Endothelial cell of umbilical vein (primary cell): ENCODE results near the gene PLEKHA5. TPM values are rescaled to one million over a fixed set of nuclear protein-coding genes. Genes with fewer than 3 reads are reported as not detected.

Experiments used
- BruUV-seq: library from RNA; stranded (reverse); fragments of 400-500 nt; replicated peaks from 2 replicates; lab custom pipeline; 2021; lab: Mats Ljungman, UMichigan
- CTCF ChIA-PET: fragments of 300-600, 350-600 bp; sonication (Branson Sonifier 250); formaldehyde crosslinking; loops from one replicate; lab custom pipeline; 2021; ENCODE audit warnings: antibody characterized with exemption, inconsistent platforms; lab: Charles Lee
- POLR2A ChIA-PET: fragments of 300-600, 350-600 bp; sonication (Branson Sonifier 250); formaldehyde crosslinking; loops from one replicate; lab custom pipeline; 2021; ENCODE audit warnings: antibody characterized with exemption, inconsistent platforms; lab: Charles Lee
- DNase-seq: peaks from one replicate; pipeline ENCODE4 v3.0.0-alpha.2; 2011; ENCODE audit warnings: low read depth, low spot score
- FAIRE-seq: peaks from 2 replicates; lab custom pipeline; 2011; peaks lifted over from hg19 to GRCh38; lab: Jason Lieb, UNC
- H2AFZ ChIP-seq: 2 replicates; pipeline ENCODE4 v1.6.0; 2012; ENCODE audit warnings: low read depth, low read length, control low read depth, inconsistent platforms
- H3K27ac ChIP-seq: 2 replicates; pipeline ENCODE4 v1.5.1; 2011; ENCODE audit warnings: low read depth, mild to moderate bottlenecking, control low read depth, low read length, moderate library complexity; ENCODE audit not compliant: insufficient read depth
- H3K27me3 ChIP-seq, 2 experiments: 2 replicates each; pipeline versions ENCODE4 v1.6.0 to v1.6.1; 2011; ENCODE audit warnings: low read length in 2 of 2, mixed read lengths in 1 of 2; ENCODE audit not compliant: control insufficient read depth in 2 of 2, insufficient read depth in 2 of 2
- H3K36me3 ChIP-seq, 2 experiments: 2 replicates in 1 of 2; 3 replicates in 1 of 2; pipeline ENCODE4 v1.5.1; 2011; ENCODE audit warnings: low read length in 2 of 2, mild to moderate bottlenecking in 1 of 2, moderate library complexity in 1 of 2; ENCODE audit not compliant: control insufficient read depth in 2 of 2, insufficient read depth in 2 of 2; ENCODE audit errors: extremely low read depth in 1 of 2
- H3K4me1 ChIP-seq: 3 replicates; pipeline ENCODE4 v1.5.1; 2011; ENCODE audit warnings: mild to moderate bottlenecking, low read length; ENCODE audit not compliant: control insufficient read depth, insufficient read depth; ENCODE audit errors: extremely low read depth
- H3K4me2 ChIP-seq: 2 replicates; pipeline ENCODE4 v1.6.1; 2011; ENCODE audit warnings: low read length, control low read depth, mixed read lengths; ENCODE audit not compliant: insufficient read depth
- H3K4me3 ChIP-seq, 3 experiments: fragments of 200-600 bp in 1 of 3; sonication (generic), shearing (Covaris generic) in 1 of 3; replicated peaks in 1 of 3; 2 replicates each; pipeline ENCODE4 v1.5.1; 2011 to 2016; ENCODE audit warnings: control low read depth in 3 of 3, low read length in 3 of 3, mild to moderate bottlenecking in 2 of 3, inconsistent platforms in 1 of 3, low read depth in 1 of 3, moderate library complexity in 1 of 3; ENCODE audit not compliant: insufficient read depth in 1 of 3
- H3K79me2 ChIP-seq: 2 replicates; pipeline ENCODE4 v1.6.0; 2012; ENCODE audit warnings: low read length, inconsistent platforms; ENCODE audit not compliant: control insufficient read depth, insufficient read depth
- H3K9ac ChIP-seq: replicated peaks from 2 replicates; pipeline ENCODE3; 2011; ENCODE audit warnings: low read length, control low read depth; ENCODE audit not compliant: insufficient read depth; ENCODE audit errors: extremely low read depth
- H3K9me1 ChIP-seq: replicated peaks from 3 replicates; pipeline ENCODE4 v1.6.0; 2011; ENCODE audit warnings: mild to moderate bottlenecking, low read length; ENCODE audit not compliant: control insufficient read depth, insufficient read depth; ENCODE audit errors: extremely low read depth
- H3K9me3 ChIP-seq: replicated peaks from 2 replicates; pipeline ENCODE4 v1.5.1; 2012; ENCODE audit warnings: low read length, inconsistent platforms; ENCODE audit not compliant: control insufficient read depth, insufficient read depth
- H4K20me1 ChIP-seq: replicated peaks from 2 replicates; pipeline ENCODE3; 2011; ENCODE audit warnings: mild to moderate bottlenecking, low read length; ENCODE audit not compliant: control insufficient read depth, insufficient read depth; ENCODE audit errors: extremely low read depth
- EZH2 ChIP-seq: IDR thresholded peaks from 2 replicates; pipeline ENCODE4 v1.6.1; 2012; ENCODE audit warnings: borderline replicate concordance, low read depth, mild to moderate bottlenecking, moderate library complexity, low read length, inconsistent platforms; ENCODE audit not compliant: severe bottlenecking
- FOS ChIP-seq: IDR thresholded peaks from 2 replicates; pipeline ENCODE4 v1.6.1; 2011; ENCODE audit warnings: mild to moderate bottlenecking, low read length, moderate library complexity, borderline replicate concordance; ENCODE audit not compliant: insufficient read depth
- GATA2 ChIP-seq: IDR thresholded peaks from 2 replicates; pipeline ENCODE4 v1.7.0; 2011; ENCODE audit warnings: low read depth, mild to moderate bottlenecking, moderate library complexity, mixed read lengths, low read length; ENCODE audit not compliant: insufficient read length, insufficient read depth
- JUN ChIP-seq: IDR thresholded peaks from 2 replicates; pipeline ENCODE4 v1.6.1; 2011; ENCODE audit warnings: borderline replicate concordance, low read depth; ENCODE audit not compliant: insufficient read length, insufficient read depth
- MYC ChIP-seq: IDR thresholded peaks from one replicate; pipeline ENCODE4 v1.6.1; 2011; ENCODE audit warnings: mild to moderate bottlenecking, low read depth, low read length
- POLR2A ChIP-seq: IDR thresholded peaks from 2 replicates; pipeline ENCODE4 v1.6.1; 2012; ENCODE audit warnings: low read depth, mild to moderate bottlenecking, control low read depth, low read length
- POLR2AphosphoS5 ChIP-seq: IDR thresholded peaks from 2 replicates; pipeline ENCODE4 v1.6.1; 2012; ENCODE audit warnings: low read depth, mild to moderate bottlenecking, control low read depth, low read length, moderate library complexity; ENCODE audit not compliant: insufficient read depth
- dilution Hi-C: fragments of 300-500 bp; cut with MboI; formaldehyde crosslinking; loops from one replicate; pipeline ENCODE4 v1.15.0; 2019; ENCODE audit warnings: low sequenced_read_pairs; ENCODE audit not compliant: extremely low pct_ligation_motif_present
- intact Hi-C: fragments of 100-400 bp; cut with micrococcal nuclease; formaldehyde crosslinking; loops from one replicate; pipeline ENCODE4 v1.10.0; 2022
- polyA plus RNA-seq, 4 experiments: library from polyadenylated mRNA; depleted of rRNA in 3 of 4; stranded (reverse) in 3 of 4; unstranded in 1 of 4; fragments of >200 nt; gene quantifications; 2 replicates each; pipeline versions ENCODE4 v1.2.1 to v1.2.3, GENCODE V29; 2011 to 2012; ENCODE audit warnings: missing spikeins in 1 of 4
- total RNA-seq: library from RNA; stranded (reverse); gene quantifications from 2 replicates; pipeline ENCODE4 v1.2.3, GENCODE V29; 2021
- TF ChIP-seq, protein P1 (sequence below): IDR thresholded peaks from 2 replicates; pipeline ENCODE4 v1.6.1; 2011; ENCODE audit not compliant: insufficient read depth, insufficient read length
- TF ChIP-seq, protein P2 (sequence below), 2 donors: IDR thresholded peaks; 1 replicate in 1 of 2; 2 replicates in 1 of 2; pipeline ENCODE4 v1.5.1; 2011; ENCODE audit warnings: low read length in 2 of 2, mild to moderate bottlenecking in 2 of 2, moderate library complexity in 2 of 2, control low read depth in 1 of 2, inconsistent platforms in 1 of 2, low read depth in 1 of 2; ENCODE audit not compliant: insufficient read depth in 1 of 2; ENCODE audit errors: extremely low read depth in 1 of 2

PLEKHA5 gene
- total and polyA plus RNA-seq, 2 donors (not counting 3 experiments of a cell fraction or from before 2014, with no cell fraction given): 2.5 to 12.7 TPM

DNA sequence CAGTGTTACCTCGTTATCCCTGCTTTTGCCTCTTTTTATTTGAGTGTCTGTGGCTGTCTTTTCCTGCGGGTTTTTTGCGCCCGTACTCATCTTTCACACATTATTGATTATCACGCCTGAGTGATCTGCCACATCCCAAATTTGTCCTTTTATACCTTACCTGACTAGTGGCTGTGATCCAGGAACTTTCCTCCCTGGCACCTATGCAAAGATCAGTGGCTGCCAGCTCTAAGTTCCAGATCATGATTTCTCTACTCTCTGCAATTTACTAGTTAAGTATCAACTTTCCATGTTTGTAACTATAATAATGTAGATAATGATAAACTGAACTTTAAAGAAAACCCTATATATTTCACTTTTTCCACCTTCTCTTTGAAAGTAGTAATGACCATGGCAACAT is 36.9 kb downstream of the PLEKHA5 start:
- Histone ChIP-seq H3K4me2 (no peak overlapping the region), H2AFZ (no peak overlapping the region), H3K27me3 (no peaks in the 10 kb centered on the region), H3K4me3 (no peak overlapping the region), H3K79me2 (no peaks in the 10 kb centered on the region), H3K4me1 (no peaks in the 10 kb centered on the region), H3K9me1 (no peaks in the 10 kb centered on the region), H4K20me1 (no peaks in the 10 kb centered on the region), H3K9ac (no peak overlapping the region), H3K36me3 (no peaks in the 10 kb centered on the region), H3K9me3 (no peaks in the 10 kb centered on the region), H3K27ac (no peak overlapping the region)
- no peak for FAIRE-seq
- no peak for DNase-seq
- TF ChIP-seq GATA2 (no peak), FOS (no peak), MYC (no peak), JUN (no peak), POLR2AphosphoS5 (no peak), EZH2 (no peak), POLR2A (no peak)
- TF ChIP-seq, protein P1, sequence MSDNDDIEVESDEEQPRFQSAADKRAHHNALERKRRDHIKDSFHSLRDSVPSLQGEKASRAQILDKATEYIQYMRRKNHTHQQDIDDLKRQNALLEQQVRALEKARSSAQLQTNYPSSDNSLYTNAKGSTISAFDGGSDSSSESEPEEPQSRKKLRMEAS: no peak
- TF ChIP-seq, protein P2, sequence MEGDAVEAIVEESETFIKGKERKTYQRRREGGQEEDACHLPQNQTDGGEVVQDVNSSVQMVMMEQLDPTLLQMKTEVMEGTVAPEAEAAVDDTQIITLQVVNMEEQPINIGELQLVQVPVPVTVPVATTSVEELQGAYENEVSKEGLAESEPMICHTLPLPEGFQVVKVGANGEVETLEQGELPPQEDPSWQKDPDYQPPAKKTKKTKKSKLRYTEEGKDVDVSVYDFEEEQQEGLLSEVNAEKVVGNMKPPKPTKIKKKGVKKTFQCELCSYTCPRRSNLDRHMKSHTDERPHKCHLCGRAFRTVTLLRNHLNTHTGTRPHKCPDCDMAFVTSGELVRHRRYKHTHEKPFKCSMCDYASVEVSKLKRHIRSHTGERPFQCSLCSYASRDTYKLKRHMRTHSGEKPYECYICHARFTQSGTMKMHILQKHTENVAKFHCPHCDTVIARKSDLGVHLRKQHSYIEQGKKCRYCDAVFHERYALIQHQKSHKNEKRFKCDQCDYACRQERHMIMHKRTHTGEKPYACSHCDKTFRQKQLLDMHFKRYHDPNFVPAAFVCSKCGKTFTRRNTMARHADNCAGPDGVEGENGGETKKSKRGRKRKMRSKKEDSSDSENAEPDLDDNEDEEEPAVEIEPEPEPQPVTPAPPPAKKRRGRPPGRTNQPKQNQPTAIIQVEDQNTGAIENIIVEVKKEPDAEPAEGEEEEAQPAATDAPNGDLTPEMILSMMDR (IDR thresholded peaks at IDR 0.05; ENCODE audit: extremely low read depth in 1 of 2, insufficient read depth in 1 of 2, low read depth in 1 of 2, low read length in 2 of 2): no peak
- dilution Hi-C loops (no loop called here), intact Hi-C loops (no loop called here)
- POLR2A ChIA-PET: no interaction called here
- BruUV-seq: no TSS peak
- CTCF ChIA-PET: interaction anchor here (1.0 kb wide), 1 partner anchor 20 kb away, joined by 3 read pairs; no protein-coding TSS in a partner anchor
